NCI-H1436 treated with DMSO at 0.1 percent for 48 hours (cell line): ENCODE data around the gene ANGPTL2.

Experiments used
- DNase-seq: peaks from one replicate; lab custom pipeline; 2025; lab: John Stamatoyannopoulos, UW

The ANGPTL2 gene

DNA sequence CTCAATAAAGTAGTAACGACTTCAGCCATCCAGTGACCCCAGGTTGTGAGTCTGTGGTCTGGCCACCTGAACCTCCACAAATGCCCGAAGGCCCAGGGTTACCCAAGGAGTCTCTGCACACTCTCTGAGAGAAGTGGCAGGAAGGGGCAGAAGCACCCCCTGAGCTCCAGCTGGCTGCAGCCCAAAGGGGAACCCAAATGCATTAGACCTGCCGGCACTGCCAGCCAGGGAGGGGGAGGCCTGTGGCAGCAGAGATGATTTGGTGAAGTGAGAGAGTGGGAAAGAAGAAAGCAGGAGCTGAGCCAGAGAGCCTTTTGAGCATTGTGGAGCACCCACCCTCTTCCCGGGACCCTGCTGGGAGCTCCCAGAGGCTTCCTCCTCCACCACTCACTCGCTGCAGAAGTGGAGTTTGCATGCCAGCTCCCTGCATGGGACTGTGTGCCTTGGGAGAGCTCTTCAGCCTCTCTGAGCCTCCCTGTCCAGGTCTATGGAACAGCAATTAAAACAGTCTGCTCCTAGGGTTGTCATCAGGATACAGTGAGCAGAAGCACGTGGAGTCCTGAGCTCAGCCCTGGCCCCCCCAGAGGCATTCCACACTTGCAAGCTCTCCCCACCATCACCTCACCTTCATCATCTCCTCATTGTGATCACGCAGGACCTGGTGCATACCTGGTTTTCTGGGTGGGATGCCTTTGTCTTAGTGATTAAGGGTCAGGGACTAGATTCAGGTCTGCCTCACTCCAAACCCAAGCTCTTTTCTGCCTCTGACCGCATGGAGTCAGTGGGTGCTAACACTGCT, 13.8 kb upstream of the ANGPTL2 start:
- no peak for DNase-seq

GRCh38 chr9:127135056-127135745, 12.8 kb upstream of the ANGPTL2 start:
- no peak for DNase-seq

DNA sequence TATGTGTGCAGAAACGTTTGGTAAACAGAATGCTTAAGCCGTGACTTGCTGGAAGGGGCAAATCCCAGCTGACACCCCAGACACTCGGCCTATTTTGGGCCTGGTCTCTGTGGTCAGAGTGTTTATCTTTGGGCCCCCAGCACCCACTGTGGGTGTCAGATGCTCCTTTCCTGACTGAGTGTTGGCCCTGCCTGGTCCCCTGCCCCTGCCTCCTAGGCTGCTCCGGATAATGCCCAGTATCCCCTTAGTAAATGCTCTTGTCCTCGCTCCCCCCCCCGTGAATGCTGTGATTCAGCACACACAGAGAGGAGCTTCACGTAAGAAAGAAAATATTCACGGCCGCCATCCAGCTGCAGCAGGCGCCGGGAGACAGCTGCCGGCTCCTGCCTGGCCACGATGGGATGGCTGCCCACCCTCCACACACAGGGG, 11.3 kb upstream of the ANGPTL2 start:
- DNase-seq, result no peak

DNA sequence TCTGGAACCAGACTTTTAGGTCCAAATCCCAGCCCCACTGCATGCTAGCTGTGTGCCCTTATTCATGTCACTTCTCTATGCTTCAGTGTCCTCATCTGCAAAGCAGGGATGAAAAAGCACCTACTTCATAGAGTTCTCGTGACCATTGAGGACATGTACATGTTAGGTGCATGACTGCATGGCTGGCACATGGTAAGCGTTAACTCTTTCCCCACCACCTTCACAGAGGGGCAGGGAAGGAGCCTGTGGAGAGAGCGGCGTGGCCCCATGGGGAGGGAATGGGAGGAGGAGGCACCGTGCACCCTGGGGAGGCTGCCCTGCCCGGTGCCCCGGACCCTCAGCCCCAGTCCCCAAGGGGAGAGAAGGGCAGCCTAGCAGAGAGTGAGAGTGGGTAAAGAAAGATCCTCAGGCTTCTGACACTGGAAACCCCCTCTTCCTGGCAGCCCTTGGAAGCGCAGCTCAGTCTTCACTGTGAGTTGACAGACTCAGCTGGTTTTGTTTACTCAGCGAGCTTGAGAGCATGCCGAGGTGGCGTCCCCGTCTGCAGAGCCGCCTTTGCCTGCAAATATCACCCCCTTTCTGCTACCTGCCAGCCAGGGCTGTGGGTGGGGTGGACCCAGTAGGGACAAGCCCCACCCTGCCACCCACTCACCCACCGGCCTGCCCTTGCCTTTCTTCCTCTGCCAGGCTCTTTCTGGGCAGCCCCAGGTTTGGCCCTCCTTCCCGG, 10.6 kb upstream of the ANGPTL2 start:
- no peak for DNase-seq

- DNase-seq, result no peak
Observed at GRCh38 chr9:127132375-127132774, 9.9 kb upstream of the ANGPTL2 start.

GRCh38 chr9:127131871-127132270, 9.4 kb upstream of the ANGPTL2 start:
- no peak for DNase-seq

DNA sequence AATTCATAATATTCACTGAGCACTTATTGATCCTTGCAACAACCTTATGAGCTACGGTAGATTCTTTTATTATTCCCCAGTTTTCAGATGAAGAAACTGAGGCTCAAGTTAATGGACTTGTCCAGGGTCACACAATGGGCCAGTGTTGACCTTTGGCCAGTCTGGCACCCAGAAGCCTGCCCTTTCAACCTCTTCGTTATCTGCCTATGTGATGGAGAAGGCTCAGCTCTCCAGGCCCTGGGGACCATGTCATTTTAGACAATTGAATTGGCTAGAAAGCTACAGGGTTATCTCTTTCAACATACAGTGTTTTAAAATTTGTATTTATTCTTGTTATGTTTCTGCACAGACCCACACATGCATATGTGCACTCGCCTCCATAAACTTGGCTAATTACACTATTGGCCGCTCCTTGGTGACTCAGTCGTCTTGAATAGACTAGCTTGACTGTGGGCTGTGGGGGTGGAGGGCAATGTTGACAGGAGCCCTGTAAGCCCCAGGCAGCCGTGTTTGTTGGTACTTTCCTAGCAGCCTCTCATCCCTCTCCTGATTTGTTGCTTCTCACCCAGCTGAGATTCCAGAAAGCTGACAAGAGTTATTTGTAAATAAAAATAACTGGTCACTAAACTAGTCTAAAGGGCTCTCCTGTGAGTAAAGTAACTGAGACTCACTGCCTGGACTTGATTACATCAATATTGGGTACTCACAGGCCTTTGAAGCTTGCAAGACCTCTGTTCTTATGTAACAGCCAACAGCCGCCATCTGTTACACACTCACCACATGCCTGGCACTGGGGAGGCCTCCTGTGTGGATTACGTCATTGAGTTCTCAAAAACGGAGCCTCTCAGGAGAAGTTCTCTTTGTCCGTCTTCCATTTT, 8.5 kb upstream of the ANGPTL2 start:
- DNase-seq, result no peak

GRCh38 chr9:127130235-127130634, 7.8 kb upstream of the ANGPTL2 start:
- DNase-seq, result no peak

DNA sequence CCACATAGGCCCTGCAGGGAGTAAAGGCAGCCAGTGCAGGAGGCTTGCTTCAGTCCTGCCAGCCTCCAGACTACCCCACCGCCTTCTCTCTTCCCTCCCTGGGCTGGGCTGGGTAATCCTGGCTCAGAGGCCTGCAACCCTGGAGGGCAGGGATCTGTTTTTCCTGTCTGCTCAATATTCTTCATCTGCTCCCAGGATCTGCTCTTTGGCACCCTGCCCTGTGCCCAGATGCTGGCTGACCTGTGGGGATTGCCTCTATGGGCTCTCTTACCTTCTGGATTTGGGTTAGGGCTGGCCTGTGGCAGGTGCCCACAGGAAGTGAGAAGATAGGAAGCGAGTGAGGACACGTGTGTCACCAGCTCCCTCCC, 7.3 kb upstream of the ANGPTL2 start:
- no peak for DNase-seq

DNA sequence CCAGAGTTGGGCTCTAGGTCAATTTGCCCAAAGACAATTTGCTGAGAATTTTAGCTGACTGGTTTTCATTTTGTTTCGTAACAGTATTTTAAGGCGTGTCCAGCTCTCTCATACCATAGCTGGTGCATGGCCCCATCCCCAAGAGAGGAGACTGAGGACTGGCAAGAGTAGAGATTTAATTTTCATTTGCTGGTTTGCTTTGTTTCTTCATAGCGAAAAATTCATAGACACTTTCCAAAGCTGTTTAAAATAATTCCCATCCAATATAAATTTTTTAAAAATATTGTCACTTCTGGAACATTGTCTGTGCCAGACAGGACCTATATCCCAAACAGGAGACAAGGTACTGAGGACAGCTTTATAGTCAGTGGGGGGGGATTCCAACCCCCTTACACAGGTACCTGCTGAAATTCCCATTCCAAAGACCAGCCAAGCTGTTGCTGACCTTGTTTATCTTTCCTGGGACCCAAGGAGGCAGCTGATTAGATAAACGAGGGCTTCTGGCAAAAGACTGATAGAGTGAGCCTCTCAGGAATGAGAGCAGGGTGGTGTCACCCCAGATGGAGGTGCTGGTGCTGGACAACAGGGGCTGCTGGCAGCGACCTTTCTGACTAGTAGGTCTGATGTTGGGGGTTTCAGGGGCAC, 6.8 kb upstream of the ANGPTL2 start:
- DNase-seq, result no peak

DNA sequence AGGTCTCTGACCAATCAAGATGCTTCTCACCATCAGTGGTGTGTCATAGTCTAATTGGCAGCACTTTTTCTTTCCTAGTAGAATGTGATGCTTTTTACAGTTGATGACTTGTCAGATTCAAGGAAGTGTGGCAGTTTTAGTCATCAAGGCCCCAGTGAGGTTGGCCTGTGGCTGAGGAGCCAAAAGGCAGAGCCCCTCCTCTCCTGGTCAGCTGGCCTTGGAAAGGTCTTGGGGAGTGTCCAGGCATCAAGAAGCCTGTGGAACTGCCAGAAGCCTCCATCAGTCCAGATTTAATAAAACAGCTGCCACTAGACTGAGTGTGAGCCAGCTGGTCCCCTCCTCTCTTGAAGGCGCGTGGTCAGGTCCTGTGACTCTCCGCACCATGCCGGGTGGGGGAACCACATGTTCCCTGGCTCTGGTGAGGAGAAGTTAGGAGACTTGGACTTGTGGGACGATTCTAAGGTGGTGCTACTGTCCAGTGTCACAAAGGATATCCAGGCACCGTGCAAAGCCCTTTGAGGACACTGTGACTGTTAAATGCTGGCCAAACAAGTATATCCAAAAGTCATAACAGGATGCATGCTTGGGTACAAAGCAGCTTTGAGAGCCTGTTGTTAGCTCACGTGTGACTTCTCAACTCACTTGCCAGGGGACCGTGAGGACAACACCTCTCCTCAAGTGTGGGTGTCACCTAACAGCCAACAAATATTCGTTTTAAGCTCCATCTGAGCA, 6.1 kb upstream of the ANGPTL2 start:
- DNase-seq, result no peak

DNA sequence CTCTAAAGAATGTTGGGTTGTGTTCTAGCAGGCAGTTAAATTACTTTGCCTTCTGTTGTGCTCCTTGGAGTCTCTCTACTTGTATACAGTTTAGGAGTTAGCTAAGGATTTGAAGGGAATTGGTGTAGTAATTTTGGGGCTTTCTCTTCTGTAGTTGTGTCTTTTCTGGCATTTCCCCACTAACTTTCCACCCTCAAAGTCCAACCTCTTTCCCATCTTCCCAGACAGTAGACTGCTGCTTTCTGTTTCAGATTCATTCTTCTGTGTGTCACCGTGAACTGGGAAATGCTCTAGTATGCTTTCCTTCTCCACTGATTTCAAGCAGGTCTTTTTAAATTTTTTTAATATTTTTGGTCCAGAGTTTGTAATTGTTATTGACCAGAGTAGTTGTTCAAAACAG, 4.5 kb upstream of the ANGPTL2 start:
- no peak for DNase-seq

- no peak for DNase-seq
Observed at GRCh38 chr9:127124792-127125191, 2.4 kb upstream of the ANGPTL2 start.

GRCh38 chr9:127124111-127124531, 1.7 kb upstream of the ANGPTL2 start:
- DNase-seq, result no peak

GRCh38 chr9:127123064-127123890, 842 bp upstream of the ANGPTL2 start:
- DNase-seq, result no peak

DNA sequence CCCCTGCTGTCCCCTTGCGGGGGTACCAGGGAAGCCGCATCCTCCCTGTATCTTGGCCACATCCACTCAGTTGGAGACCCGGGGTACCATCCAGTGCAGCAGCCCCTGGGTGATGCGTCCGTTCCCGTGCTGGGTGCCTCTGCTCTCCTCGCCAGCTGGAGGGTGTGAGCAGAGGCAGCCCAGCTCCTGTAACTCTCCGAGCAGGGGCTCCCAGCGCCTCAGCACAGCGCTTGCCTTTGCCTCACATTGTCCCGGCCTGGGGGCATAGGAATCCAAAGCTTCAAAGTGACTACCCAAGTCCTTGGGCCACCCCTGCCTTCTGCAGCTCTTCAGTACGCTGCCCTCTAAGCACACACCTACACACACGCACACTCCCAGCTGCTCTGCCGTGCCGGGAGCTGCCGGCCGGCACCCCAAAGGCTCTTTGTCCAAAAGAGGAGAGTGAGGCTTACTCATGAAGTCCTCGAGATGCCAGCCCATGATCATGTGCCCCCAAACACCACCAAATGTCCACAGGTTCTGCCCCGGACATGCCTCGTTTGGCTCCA, 733 bp downstream of the ANGPTL2 start:
- no peak for DNase-seq

- DNase-seq, result no peak
Observed at GRCh38 chr9:127119320-127119709, 3.1 kb downstream of the ANGPTL2 start.

- DNase-seq, result no peak
Observed at GRCh38 chr9:127118597-127119319, 3.7 kb downstream of the ANGPTL2 start.

- no peak for DNase-seq
Observed at GRCh38 chr9:127117801-127118200, 4.6 kb downstream of the ANGPTL2 start.
